SK-N-SH treated with all-trans-retinoic acid at 6 μM for 48 hours (cell line): Measurements from ENCODE around the gene OR51E2.

Experiments
- ATAC-seq: fragments of 200-7000 bp; cut with Tn5 transposase; 3 replicates; pipeline ENCODE4 v1.9.1; 2020; ENCODE audit warnings: mild to moderate bottlenecking, moderate library complexity
- ARNTL ChIP-seq: fragments of 450-650 bp; formaldehyde crosslinking; IDR thresholded peaks from 2 replicates; pipeline ENCODE4 v1.5.0; 2020; ENCODE audit warnings: low read depth, mild to moderate bottlenecking, moderate library complexity, borderline replicate concordance
- BACH2 ChIP-seq: fragments of 250-450 bp; sonication (Bioruptor Pico); IDR thresholded peaks from 2 replicates; pipeline ENCODE4 v1.9.0; 2021; ENCODE audit warnings: mild to moderate bottlenecking, borderline replicate concordance
- CREB5 ChIP-seq: fragments of 250-450 bp; sonication (Bioruptor Pico); IDR thresholded peaks from 2 replicates; pipeline ENCODE4 v1.5.1; 2020; ENCODE audit warnings: low read depth, mild to moderate bottlenecking, moderate library complexity
- CSDC2 ChIP-seq: fragments of 250-450 bp; sonication (Bioruptor Pico); IDR thresholded peaks from 2 replicates; pipeline ENCODE4 v1.5.0; 2020; ENCODE audit warnings: mild to moderate bottlenecking, moderate library complexity
- ESRRG ChIP-seq: fragments of 250-450 bp; sonication (Bioruptor Pico); IDR thresholded peaks from 2 replicates; pipeline ENCODE4 v1.6.1; 2021; ENCODE audit warnings: mild to moderate bottlenecking
- GLIS3 ChIP-seq: fragments of 250-450 bp; sonication (Bioruptor Pico); IDR thresholded peaks from 2 replicates; pipeline ENCODE4 v1.5.0; 2020; ENCODE audit warnings: mild to moderate bottlenecking, moderate library complexity
- ISL1 ChIP-seq: fragments of 250-450 bp; sonication (Bioruptor Pico); IDR thresholded peaks from 2 replicates; pipeline ENCODE4 v2.1.2; 2022; ENCODE audit warnings: mild to moderate bottlenecking, moderate library complexity
- POU6F1 ChIP-seq: fragments of 250-450 bp; sonication (Bioruptor Pico); IDR thresholded peaks from 2 replicates; pipeline ENCODE4 v1.8.0; 2021; ENCODE audit warnings: low read depth, mild to moderate bottlenecking, moderate library complexity, borderline replicate concordance
- PPARA ChIP-seq: fragments of 250-450 bp; sonication (Bioruptor Pico); IDR thresholded peaks from 2 replicates; pipeline ENCODE4 v1.5.0; 2020; ENCODE audit warnings: mild to moderate bottlenecking, borderline replicate concordance
- RARB ChIP-seq: fragments of 250-450 bp; sonication (Bioruptor Pico); IDR thresholded peaks from 2 replicates; pipeline ENCODE4 v1.8.0; 2021; ENCODE audit warnings: mild to moderate bottlenecking, moderate library complexity
- TCF4 ChIP-seq: fragments of 250-450 bp; sonication (Bioruptor Pico); IDR thresholded peaks from 2 replicates; pipeline ENCODE4 v1.8.0; 2021; ENCODE audit warnings: mild to moderate bottlenecking, moderate library complexity, borderline replicate concordance
- TOX ChIP-seq: fragments of 250-450 bp; sonication (Bioruptor Pico); IDR thresholded peaks from 2 replicates; pipeline ENCODE4 v1.8.0; 2021; ENCODE audit warnings: mild to moderate bottlenecking, moderate library complexity, borderline replicate concordance
- TSHZ2 ChIP-seq: fragments of 250-450 bp; sonication (Bioruptor Pico); IDR thresholded peaks from 2 replicates; pipeline ENCODE4 v1.5.0; 2020; ENCODE audit warnings: mild to moderate bottlenecking, moderate library complexity
- ZC3H10 ChIP-seq: fragments of 250-450 bp; sonication (Bioruptor Pico); IDR thresholded peaks from 2 replicates; pipeline ENCODE4 v1.5.1; 2021; ENCODE audit warnings: mild to moderate bottlenecking, moderate library complexity
- ZFP3 ChIP-seq: fragments of 250-450 bp; sonication (Bioruptor Pico); IDR thresholded peaks from 2 replicates; pipeline ENCODE4 v1.5.0; 2020; ENCODE audit warnings: mild to moderate bottlenecking, moderate library complexity
- ZNF565 ChIP-seq: fragments of 450-650 bp; formaldehyde crosslinking; conservative IDR thresholded peaks from 2 replicates; pipeline ENCODE4 v1.5.0; 2020; ENCODE audit warnings: low read depth, mild to moderate bottlenecking, moderate library complexity
- ZNF70 ChIP-seq: fragments of 450-650 bp; formaldehyde crosslinking; IDR thresholded peaks from 2 replicates; pipeline ENCODE4 v1.5.0; 2020; ENCODE audit warnings: mild to moderate bottlenecking, moderate library complexity
- ZNF8 ChIP-seq: fragments of 450-650 bp; formaldehyde crosslinking; IDR thresholded peaks from 2 replicates; pipeline ENCODE4 v1.5.0; 2020; ENCODE audit warnings: mild to moderate bottlenecking, moderate library complexity
- TF ChIP-seq, protein P1 (sequence below): fragments of 250-450 bp; sonication (Bioruptor Pico); IDR thresholded peaks from 2 replicates; pipeline ENCODE4 v1.8.0; 2020; ENCODE audit warnings: mild to moderate bottlenecking, moderate library complexity, borderline replicate concordance
- TF ChIP-seq, protein P2 (sequence below): fragments of 250-450 bp; sonication (Bioruptor Pico); IDR thresholded peaks from 2 replicates; pipeline ENCODE4 v1.5.1; 2021; ENCODE audit warnings: mild to moderate bottlenecking, moderate library complexity

OR51E2 gene

DNA sequence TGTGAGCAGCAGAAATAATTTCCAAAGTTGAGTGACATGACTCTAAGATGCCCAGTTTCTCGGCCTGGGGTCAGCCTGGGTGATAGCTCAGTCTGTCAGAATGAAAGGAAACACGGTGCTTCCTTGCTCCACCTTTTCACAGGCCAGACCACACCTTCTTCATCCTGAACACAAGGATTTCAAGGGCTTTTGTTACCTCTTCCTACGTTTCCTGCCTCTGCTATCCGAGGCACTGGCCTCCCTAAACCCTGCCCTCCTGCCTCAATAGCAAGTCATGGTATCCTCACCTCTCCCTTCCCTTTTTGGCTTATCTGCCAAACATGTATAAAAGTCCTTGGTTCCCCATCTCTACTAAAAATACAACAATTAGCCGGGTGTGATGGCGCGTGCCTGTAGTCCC is 55.6 kb downstream of the OR51E2 start:
- no peak for ATAC-seq
- TF ChIP-seq BACH2 (CRISPR knock-in tag) (no peak), ZNF565 (CRISPR knock-in tag) (no peak), TOX (CRISPR knock-in tag) (no peak), TCF4 (CRISPR knock-in tag) (no peak), ISL1 (CRISPR knock-in tag) (no peak), ZNF70 (no peak), GLIS3 (CRISPR knock-in tag) (no peak), CREB5 (CRISPR knock-in tag) (no peak)
- TF ChIP-seq, protein P1, sequence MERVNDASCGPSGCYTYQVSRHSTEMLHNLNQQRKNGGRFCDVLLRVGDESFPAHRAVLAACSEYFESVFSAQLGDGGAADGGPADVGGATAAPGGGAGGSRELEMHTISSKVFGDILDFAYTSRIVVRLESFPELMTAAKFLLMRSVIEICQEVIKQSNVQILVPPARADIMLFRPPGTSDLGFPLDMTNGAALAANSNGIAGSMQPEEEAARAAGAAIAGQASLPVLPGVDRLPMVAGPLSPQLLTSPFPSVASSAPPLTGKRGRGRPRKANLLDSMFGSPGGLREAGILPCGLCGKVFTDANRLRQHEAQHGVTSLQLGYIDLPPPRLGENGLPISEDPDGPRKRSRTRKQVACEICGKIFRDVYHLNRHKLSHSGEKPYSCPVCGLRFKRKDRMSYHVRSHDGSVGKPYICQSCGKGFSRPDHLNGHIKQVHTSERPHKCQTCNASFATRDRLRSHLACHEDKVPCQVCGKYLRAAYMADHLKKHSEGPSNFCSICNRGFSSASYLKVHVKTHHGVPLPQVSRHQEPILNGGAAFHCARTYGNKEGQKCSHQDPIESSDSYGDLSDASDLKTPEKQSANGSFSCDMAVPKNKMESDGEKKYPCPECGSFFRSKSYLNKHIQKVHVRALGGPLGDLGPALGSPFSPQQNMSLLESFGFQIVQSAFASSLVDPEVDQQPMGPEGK (CRISPR knock-in tag): no peak

DNA sequence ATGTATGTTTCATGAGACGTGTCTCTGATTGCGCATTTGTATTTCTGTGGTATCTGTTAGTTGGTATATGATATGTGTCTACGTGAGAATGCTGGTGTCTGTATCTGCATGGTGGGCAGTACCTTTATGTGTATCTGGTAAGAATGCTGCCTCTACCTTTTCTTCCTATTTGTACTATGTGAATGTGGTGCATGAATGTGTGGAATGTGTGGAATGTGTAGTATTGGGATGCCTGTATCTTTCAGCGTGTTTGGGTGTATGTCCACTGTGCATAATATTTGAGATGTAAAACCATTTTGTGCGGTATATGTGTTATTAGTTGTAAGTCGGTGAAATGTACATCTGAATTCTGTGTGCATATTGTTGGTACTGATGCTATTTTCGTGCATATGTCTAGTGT is 56.2 kb downstream of the OR51E2 start:
- ATAC-seq: no peak
- TF ChIP-seq ZNF8 (CRISPR knock-in tag) (no peak), PPARA (CRISPR knock-in tag) (no peak), ESRRG (CRISPR knock-in tag) (no peak), TSHZ2 (CRISPR knock-in tag) (no peak), ZC3H10 (CRISPR knock-in tag) (no peak), ZNF565 (CRISPR knock-in tag) (no peak), ARNTL (CRISPR knock-in tag) (no peak), TOX (CRISPR knock-in tag) (no peak), CSDC2 (CRISPR knock-in tag) (no peak), ZFP3 (CRISPR knock-in tag) (no peak), POU6F1 (CRISPR knock-in tag) (no peak), BACH2 (CRISPR knock-in tag) (no peak), CREB5 (CRISPR knock-in tag) (no peak), GLIS3 (CRISPR knock-in tag) (no peak), RARB (no peak)
- TF ChIP-seq, protein P2, sequence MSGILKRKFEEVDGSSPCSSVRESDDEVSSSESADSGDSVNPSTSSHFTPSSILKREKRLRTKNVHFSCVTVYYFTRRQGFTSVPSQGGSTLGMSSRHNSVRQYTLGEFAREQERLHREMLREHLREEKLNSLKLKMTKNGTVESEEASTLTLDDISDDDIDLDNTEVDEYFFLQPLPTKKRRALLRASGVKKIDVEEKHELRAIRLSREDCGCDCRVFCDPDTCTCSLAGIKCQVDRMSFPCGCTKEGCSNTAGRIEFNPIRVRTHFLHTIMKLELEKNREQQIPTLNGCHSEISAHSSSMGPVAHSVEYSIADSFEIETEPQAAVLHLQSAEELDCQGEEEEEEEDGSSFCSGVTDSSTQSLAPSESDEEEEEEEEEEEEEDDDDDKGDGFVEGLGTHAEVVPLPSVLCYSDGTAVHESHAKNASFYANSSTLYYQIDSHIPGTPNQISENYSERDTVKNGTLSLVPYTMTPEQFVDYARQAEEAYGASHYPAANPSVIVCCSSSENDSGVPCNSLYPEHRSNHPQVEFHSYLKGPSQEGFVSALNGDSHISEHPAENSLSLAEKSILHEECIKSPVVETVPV: no peak
- TF ChIP-seq, protein P1 (CRISPR knock-in tag): no peak
